Measurements from ENCODE around the gene PNPLA7. TPM values are rescaled to one million over a fixed set of nuclear protein-coding genes. Genes with fewer than 3 reads are reported as not detected.

The PNPLA7 gene
- total and polyA plus RNA-seq, 2 of the 8 experiments (the other 6 are each of a cell fraction or from before 2014, with no cell fraction given) = 0.35 to 0.47 TPM

- no peak for TF ChIP-seq CHD7 (IDR thresholded peaks at IDR 0.05; ENCODE audit: insufficient replicate concordance, low read length)
- no peak for TF ChIP-seq SAP30 (IDR thresholded peaks at IDR 0.05; ENCODE audit: insufficient read depth, insufficient replicate concordance, low read length)
- no peak for TF ChIP-seq TEAD4 (IDR thresholded peaks at IDR 0.05; ENCODE audit: low read depth, low read length)
- TF ChIP-seq GTF2F1 (IDR thresholded peaks at IDR 0.05; ENCODE audit: borderline replicate concordance, low read depth, low read length) = no peak
- peak; percentile 72 to 86; a peak in 1 of 4 replicates for TF ChIP-seq SIN3A (conservative IDR thresholded peaks at IDR 0.05 in 1 of 2, IDR thresholded peaks at IDR 0.05 in 1 of 2; ENCODE audit: low read depth in 1 of 2, low read length in 2 of 2)
- TF ChIP-seq ATF3 (IDR thresholded peaks at IDR 0.05; ENCODE audit: insufficient read depth, low read depth, low read length) = 0 out of 2 replicates have a peak, but pooled peaks have one; percentile 8
- TF ChIP-seq RBBP5 (IDR thresholded peaks at IDR 0.05; ENCODE audit: borderline replicate concordance, low read depth, low read length) = no peak; the same call in 1 of the 2 replicates
- TF ChIP-seq EP300 (IDR thresholded peaks at IDR 0.05; ENCODE audit: borderline replicate concordance in 1 of 2, low read depth in 2 of 2, low read length in 2 of 2) = 0 out of 3 replicates have a peak, but pooled peaks of 1 of the 2 experiments have one; percentile 37
These were observed 28.5 kb upstream of the PNPLA7 start, which contains the start of gene DPH7 (continued) for GRCh38 chr9:137578518-137579258.

Measured in H1 (cell line).